Sigmoid colon (tissue), 7 donors: Measurements from ENCODE around the gene ACSL1. TPM values are rescaled to one million over a fixed set of nuclear protein-coding genes. Genes with fewer than 3 reads are reported as not detected.

Source experiments
- DNase-seq: peaks from one replicate; pipeline ENCODE4 v3.0.0-alpha.2; 2019
- H3K27ac ChIP-seq, 4 donors: fragments of 200-600 bp; sonication (generic); one replicate each; pipeline ENCODE4 v1.5.1; 2016 to 2019; ENCODE audit warnings: mild to moderate bottlenecking in 1 of 4
- H3K27me3 ChIP-seq, 3 donors: fragments of 200-600 bp; sonication (generic); one replicate each; pipeline ENCODE4 v1.5.1; 2019; ENCODE audit warnings: mild to moderate bottlenecking in 1 of 3
- H3K36me3 ChIP-seq, 4 donors: fragments of 200-600 bp; sonication (generic); one replicate each; pipeline ENCODE4 v1.5.1; 2016 to 2019
- H3K4me1 ChIP-seq, 4 donors: fragments of 200-600 bp; sonication (generic); one replicate each; pipeline ENCODE4 v1.5.1; 2017 to 2019
- H3K4me3 ChIP-seq, 4 donors: fragments of 200-600 bp; sonication (generic); one replicate each; pipeline ENCODE4 v1.5.1; 2017 to 2019; ENCODE audit warnings: mild to moderate bottlenecking in 2 of 4, moderate library complexity in 1 of 4
- H3K9me3 ChIP-seq, 4 donors: fragments of 200-600 bp in 3 of 4; sonication (generic) in 3 of 4; one replicate each; pipeline versions ENCODE4 v1.5.1 to v1.6.1; 2013 to 2019
- CTCF ChIP-seq, 4 experiments: fragments of 450-650 bp in 3 of 4; fragments of 200-600 bp in 1 of 4; IDR thresholded peaks; one replicate each; pipeline ENCODE4 v1.5.1; 2016 to 2019; ENCODE audit warnings: antibody characterized with exemption in 4 of 4, mild to moderate bottlenecking in 3 of 4, moderate library complexity in 2 of 4
- EP300 ChIP-seq, 4 donors: sonication (generic); formaldehyde crosslinking; IDR thresholded peaks; one replicate each; pipeline ENCODE4 v1.6.1; 2017; ENCODE audit warnings: antibody characterized with exemption in 4 of 4
- POLR2A ChIP-seq, 2 donors: fragments of 450-650 bp; IDR thresholded peaks; one replicate each; pipeline ENCODE4 v1.6.1; 2016; ENCODE audit warnings: antibody characterized with exemption in 2 of 2, mild to moderate bottlenecking in 2 of 2, moderate library complexity in 2 of 2
- POLR2AphosphoS5 ChIP-seq, 4 donors: sonication (generic); formaldehyde crosslinking; IDR thresholded peaks; one replicate each; pipeline ENCODE4 v1.6.1; 2017; ENCODE audit warnings: antibody characterized with exemption in 4 of 4
- WGBS, 2 donors: extraction: QIAGEN DNeasy Blood & Tissue Kit; methylation state at CpG; one replicate each; pipeline ENCODE4 v1.1.7; 2013; 5-methylcytosine and 5-hydroxymethylcytosine counted together
- intact Hi-C: fragments of 100-400 bp; cut with DNase I; formaldehyde crosslinking; loops from one replicate; pipeline ENCODE4 v1.15.1; 2023
- polyA plus RNA-seq, 3 donors: library from polyadenylated mRNA; stranded (reverse); fragments of 200-250 nt; gene quantifications; one replicate each; pipeline ENCODE4 v1.2.3, GENCODE V29; 2013
- total RNA-seq, 4 donors: library from RNA; depleted of rRNA; stranded (reverse); fragments of >200 nt; gene quantifications; one replicate each; pipeline ENCODE4 v1.1.0, GENCODE V29; 2016
- donor health status: healthy with polysubstance abuse.
- donor health status: Bipolar disorder and iron deficiency.
- donor health status: healthy.

The ACSL1 gene
- total RNA-seq (100 to 1,000 TPM in 2 of 4 donors, 10 to 100 TPM in 2; 37.8 to 118 (median 72.3) TPM), polyA plus RNA-seq (100 to 1,000 TPM in 1 of 3 donors, 10 to 100 TPM in 2; 31.7 to 121 (median 57.1) TPM)

- Histone ChIP-seq H3K36me3 (no peaks in the 10 kb centered on the region), H3K4me1 (peaks cover 0 to 22% (median 10%) of the 10 kb centered on the region in 4 donors), H3K27me3 (no peaks in the 10 kb centered on the region), H3K4me3 (peak within 1 kb of the TSS; percentile 46 to 88 (median 65)), H3K9me3 (no peaks in the 10 kb centered on the region), H3K27ac (peak within 1 kb of the TSS; percentile 80 to 91 (median 84))
- peak; percentile 90 for DNase-seq
- intact Hi-C loops, result loop anchor here (2.0 to 10.0 kb wide), 5 partner anchors 79 to 379 kb away; partner anchors contain the start of genes CASP3, CFAP97, PRIMPOL and SNX25
- WGBS, 2 donors, result 0 to 1% methylated on average over 94 of the region's 94 CpGs
- TF ChIP-seq POLR2AphosphoS5 (IDR thresholded peaks at IDR 0.05) (peak in 3 of 4 donors; percentile 70 to 78 (median 74)), POLR2A (IDR thresholded peaks at IDR 0.05) (no peak)
These were observed at the start of gene ACSL1 for GRCh38 chr4:184825896-184826690. Gene ACSL1, minus strand, starts transcription at chr4:184825968. Its CDS starts 22,454 bp downstream, at chr4:184803514.

GRCh38 chr4:184873054-184873453, 47.3 kb upstream of the ACSL1 start:
- 88 to 97% methylated on average over 2 of the region's 2 CpGs for WGBS, 2 donors
- H3K27ac ChIP-seq, result no peak overlapping the region
- H3K4me1 ChIP-seq, result no peaks in the 10 kb centered on the region
- no peaks in the 10 kb centered on the region for H3K36me3 ChIP-seq
- H3K9me3 ChIP-seq, result no peaks in the 10 kb centered on the region
- no peak for DNase-seq
- no peaks in the 10 kb centered on the region for H3K27me3 ChIP-seq
- intact Hi-C loops, result no loop called here
- H3K4me3 ChIP-seq, result no peak overlapping the region
- TF ChIP-seq CTCF (IDR thresholded peaks at IDR 0.05), result no peak
- TF ChIP-seq POLR2A (IDR thresholded peaks at IDR 0.05), result no peak
- no peak for TF ChIP-seq EP300 (IDR thresholded peaks at IDR 0.05)
- TF ChIP-seq POLR2AphosphoS5 (IDR thresholded peaks at IDR 0.05), result no peak

GRCh38 chr4:184870718-184871117, 45.0 kb upstream of the ACSL1 start:
- no peak for DNase-seq
- H3K27ac ChIP-seq, result no peak overlapping the region
- no peaks in the 10 kb centered on the region for H3K27me3 ChIP-seq
- intact Hi-C loops, result no loop called here
- no peak overlapping the region for H3K4me3 ChIP-seq
- no peaks in the 10 kb centered on the region for H3K9me3 ChIP-seq
- TF ChIP-seq CTCF (IDR thresholded peaks at IDR 0.05) (no peak), EP300 (IDR thresholded peaks at IDR 0.05) (no peak), POLR2A (IDR thresholded peaks at IDR 0.05) (no peak), POLR2AphosphoS5 (IDR thresholded peaks at IDR 0.05) (no peak)
- 47 to 77% methylated on average over 4 of the region's 4 CpGs for WGBS, 2 donors
- no peaks in the 10 kb centered on the region for H3K36me3 ChIP-seq
- no peaks in the 10 kb centered on the region for H3K4me1 ChIP-seq

GRCh38 chr4:184868623-184869022, 42.9 kb upstream of the ACSL1 start:
- Histone ChIP-seq H3K4me3 (no peak overlapping the region), H3K36me3 (no peaks in the 10 kb centered on the region), H3K27me3 (no peaks in the 10 kb centered on the region), H3K9me3 (no peaks in the 10 kb centered on the region), H3K4me1 (no peaks in the 10 kb centered on the region), H3K27ac (no peak overlapping the region)
- intact Hi-C loops, result no loop called here
- no peak for TF ChIP-seq CTCF (IDR thresholded peaks at IDR 0.05)
- no peak for DNase-seq
- 87 to 89% methylated on average over 3 of the region's 3 CpGs for WGBS, 2 donors

- no peak for DNase-seq
- Histone ChIP-seq H3K9me3 (no peaks in the 10 kb centered on the region), H3K4me1 (no peaks in the 10 kb centered on the region), H3K4me3 (no peak overlapping the region), H3K36me3 (no peaks in the 10 kb centered on the region), H3K27ac (no peak overlapping the region), H3K27me3 (no peaks in the 10 kb centered on the region)
- TF ChIP-seq POLR2A (IDR thresholded peaks at IDR 0.05) (no peak), POLR2AphosphoS5 (IDR thresholded peaks at IDR 0.05) (no peak), EP300 (IDR thresholded peaks at IDR 0.05) (no peak), CTCF (IDR thresholded peaks at IDR 0.05) (no peak)
- WGBS, 2 donors, result 86% methylated on average over 3 of the region's 3 CpGs
- intact Hi-C loops, result no loop called here
These were observed 38.1 kb upstream of the ACSL1 start for GRCh38 chr4:184863916-184864315.
